ENCODE measurements around the gene USH2A.

- TF ChIP-seq EZH2 (IDR thresholded peaks at IDR 0.05; ENCODE audit: insufficient read depth, low read length) = no peak
- no peak for TF ChIP-seq CTCF (IDR thresholded peaks at IDR 0.05; ENCODE audit: insufficient read depth, low read depth, low read length)
Measured at GRCh38 chr1:215625949-215626348, 797.3 kb downstream of the USH2A start.
